ENCODE data around the gene CNTNAP2.

CNTNAP2 gene

DNA sequence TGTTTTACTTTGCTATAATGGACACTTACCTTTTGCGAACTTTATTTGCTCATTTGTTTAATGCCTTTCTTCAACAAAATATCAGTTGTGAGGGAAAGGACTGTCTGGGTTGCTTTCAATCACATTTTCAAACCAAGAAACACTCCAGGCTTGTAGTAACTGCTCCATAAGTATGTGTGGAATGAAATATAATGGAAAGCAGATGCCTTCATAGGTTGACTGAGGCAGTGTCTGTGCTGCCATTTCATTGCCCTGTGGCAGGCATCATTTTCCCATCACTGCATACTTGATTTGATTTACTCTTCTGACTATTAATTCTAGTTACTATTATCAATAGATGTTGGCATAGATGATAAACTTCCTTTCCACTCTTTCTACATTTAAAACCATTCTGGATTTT is 762.3 kb downstream of the CNTNAP2 start:
- DNase-seq (ENCODE audit: extremely low read depth, low read depth), result no peak
- TF ChIP-seq, protein P1, sequence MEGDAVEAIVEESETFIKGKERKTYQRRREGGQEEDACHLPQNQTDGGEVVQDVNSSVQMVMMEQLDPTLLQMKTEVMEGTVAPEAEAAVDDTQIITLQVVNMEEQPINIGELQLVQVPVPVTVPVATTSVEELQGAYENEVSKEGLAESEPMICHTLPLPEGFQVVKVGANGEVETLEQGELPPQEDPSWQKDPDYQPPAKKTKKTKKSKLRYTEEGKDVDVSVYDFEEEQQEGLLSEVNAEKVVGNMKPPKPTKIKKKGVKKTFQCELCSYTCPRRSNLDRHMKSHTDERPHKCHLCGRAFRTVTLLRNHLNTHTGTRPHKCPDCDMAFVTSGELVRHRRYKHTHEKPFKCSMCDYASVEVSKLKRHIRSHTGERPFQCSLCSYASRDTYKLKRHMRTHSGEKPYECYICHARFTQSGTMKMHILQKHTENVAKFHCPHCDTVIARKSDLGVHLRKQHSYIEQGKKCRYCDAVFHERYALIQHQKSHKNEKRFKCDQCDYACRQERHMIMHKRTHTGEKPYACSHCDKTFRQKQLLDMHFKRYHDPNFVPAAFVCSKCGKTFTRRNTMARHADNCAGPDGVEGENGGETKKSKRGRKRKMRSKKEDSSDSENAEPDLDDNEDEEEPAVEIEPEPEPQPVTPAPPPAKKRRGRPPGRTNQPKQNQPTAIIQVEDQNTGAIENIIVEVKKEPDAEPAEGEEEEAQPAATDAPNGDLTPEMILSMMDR (IDR thresholded peaks at IDR 0.05; ENCODE audit: low read depth, low read length, missing control alignments), result no peak
- no peak overlapping the region for H3K4me3 ChIP-seq (replicated peaks; ENCODE audit: low read depth, low read length)

DNA sequence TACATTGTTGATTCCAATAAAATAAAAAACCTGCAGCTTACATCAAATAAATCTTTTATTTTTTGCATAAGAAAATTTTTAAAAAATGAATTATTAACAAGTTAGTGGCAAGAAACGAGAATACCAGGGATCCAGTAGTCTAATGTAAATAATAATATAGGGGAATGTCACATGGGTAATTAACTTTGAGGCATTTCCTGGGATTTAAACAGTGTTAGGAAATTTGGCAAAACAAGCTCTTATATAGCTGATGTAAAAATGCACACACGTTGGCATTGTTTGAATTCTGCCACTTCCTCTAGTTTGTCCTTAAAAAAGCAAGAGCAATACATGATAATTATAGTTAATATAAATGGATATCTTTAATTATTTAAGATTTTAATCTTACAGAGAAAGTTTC is 768.6 kb downstream of the CNTNAP2 start:
- H3K4me3 ChIP-seq (replicated peaks; ENCODE audit: low read depth, low read length), result no peak overlapping the region
- TF ChIP-seq, protein P1 (IDR thresholded peaks at IDR 0.05; ENCODE audit: low read depth, low read length, missing control alignments), result no peak
- DNase-seq (ENCODE audit: extremely low read depth, low read depth), result no peak

DNA sequence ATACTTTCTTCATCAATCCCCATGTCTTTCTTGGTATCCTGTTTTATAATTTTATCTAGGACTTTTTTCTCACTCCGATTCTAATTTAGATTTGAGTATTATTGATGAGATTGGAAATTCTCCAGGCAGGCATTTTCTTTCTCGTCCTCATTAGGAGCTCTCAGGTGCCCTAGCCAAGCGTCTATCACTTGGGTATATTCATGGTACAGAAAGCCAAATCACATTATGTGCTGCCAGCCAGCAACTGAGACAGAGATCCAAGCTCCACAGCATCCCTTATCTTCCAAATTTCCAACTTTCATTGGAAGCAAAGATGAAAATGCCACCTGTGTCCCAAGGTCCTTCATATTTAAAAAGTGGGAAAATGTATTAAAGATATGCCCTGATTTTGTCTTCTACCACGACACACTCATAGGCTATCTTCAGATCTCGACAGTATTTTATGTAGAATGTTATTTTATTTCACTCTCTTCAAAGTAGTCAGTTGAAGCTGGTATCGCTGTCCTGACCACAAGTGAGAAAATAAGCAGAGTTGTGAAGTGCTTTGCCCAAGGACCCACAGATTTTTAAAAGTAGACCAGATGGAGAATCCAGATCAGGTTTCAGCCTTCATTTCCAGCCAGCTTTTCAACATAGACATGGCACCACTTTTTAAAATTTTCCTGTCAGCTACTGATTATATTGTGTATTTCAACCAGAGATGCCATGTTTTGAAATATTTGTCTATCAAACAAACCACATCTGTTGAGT is 773.4 kb downstream of the CNTNAP2 start:
- no peak for DNase-seq (ENCODE audit: extremely low read depth, low read depth)
- TF ChIP-seq, protein P1 (IDR thresholded peaks at IDR 0.05; ENCODE audit: low read depth, low read length, missing control alignments), result no peak
- H3K4me3 ChIP-seq (replicated peaks; ENCODE audit: low read depth, low read length), result no peak overlapping the region

DNA sequence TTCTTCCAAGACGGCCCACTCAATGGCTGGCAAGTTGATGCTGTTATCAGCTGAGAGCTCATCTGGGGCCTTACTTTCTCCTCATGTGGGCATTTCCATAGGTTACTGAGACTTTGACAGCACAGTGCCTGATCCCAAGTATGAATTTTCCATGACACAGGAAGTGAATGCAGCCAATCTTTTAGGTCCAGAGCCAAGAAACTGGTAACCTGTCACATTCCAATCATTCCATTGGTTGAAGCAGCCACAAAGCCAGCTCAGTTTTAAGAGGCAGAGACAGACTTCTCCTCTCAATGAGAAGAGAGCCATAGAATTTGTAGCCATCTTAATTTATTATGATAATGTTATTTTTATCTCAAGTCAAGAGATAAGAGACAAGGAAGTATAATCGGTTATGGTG is 775.5 kb downstream of the CNTNAP2 start:
- TF ChIP-seq, protein P1 (IDR thresholded peaks at IDR 0.05; ENCODE audit: low read depth, low read length, missing control alignments), result no peak
- no peak overlapping the region for H3K4me3 ChIP-seq (replicated peaks; ENCODE audit: low read depth, low read length)
- DNase-seq (ENCODE audit: extremely low read depth, low read depth), result no peak

DNA sequence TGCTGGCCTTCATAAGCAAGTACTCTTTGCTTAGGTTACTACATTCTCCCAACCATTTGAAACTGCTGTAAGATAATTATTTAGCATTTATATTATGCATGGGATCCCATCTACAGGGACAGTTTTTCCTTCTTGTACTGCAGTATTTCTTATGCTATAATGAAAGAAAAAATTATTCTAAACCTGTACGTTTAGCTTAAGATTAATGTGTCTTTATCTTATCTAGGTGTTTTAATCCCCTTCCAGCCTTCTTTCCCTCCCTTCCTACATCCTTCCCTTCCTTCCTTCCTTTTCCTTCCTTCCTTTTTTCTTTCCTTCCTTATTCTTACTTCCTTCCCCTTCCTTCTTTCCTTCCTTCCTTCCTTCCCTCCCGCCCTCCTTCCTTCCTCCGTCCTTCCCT is 778.3 kb downstream of the CNTNAP2 start:
- TF ChIP-seq, protein P1 (IDR thresholded peaks at IDR 0.05; ENCODE audit: low read depth, low read length, missing control alignments), result no peak
- DNase-seq (ENCODE audit: extremely low read depth, low read depth), result no peak
- no peak overlapping the region for H3K4me3 ChIP-seq (replicated peaks; ENCODE audit: low read depth, low read length)

DNA sequence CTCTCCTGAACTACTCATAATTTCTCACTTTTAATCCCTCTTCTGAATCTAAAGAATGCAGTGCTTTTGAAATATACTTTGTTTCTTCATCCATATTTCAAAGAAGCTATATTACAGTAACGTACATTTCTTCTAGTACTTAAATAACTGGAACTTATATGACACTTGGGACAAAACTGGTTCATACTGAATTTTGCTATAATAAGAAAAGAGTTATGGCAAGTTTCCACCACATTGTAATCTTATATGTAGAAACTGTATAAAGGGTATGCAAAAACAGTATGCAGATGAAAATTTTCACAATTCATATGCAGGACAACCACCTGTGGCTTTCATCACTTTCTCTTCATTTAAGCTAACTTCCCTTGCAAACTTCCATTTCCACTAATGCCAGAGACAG is 785.7 kb downstream of the CNTNAP2 start:
- DNase-seq (ENCODE audit: extremely low read depth, low read depth), result no peak

More for the DNA sequence above, 785.7 kb downstream of the CNTNAP2 start:
- TF ChIP-seq, protein P1 (IDR thresholded peaks at IDR 0.05; ENCODE audit: low read depth, low read length, missing control alignments), result no peak
- no peak overlapping the region for H3K4me3 ChIP-seq (replicated peaks; ENCODE audit: low read depth, low read length)
